Kidney capillary endothelial cell (primary cell): Measurements from ENCODE around the gene ZNF587B.
"Not testable (repeated sequence)": the region's sequence is repeated elsewhere in the genome, so short reads cannot be mapped to it uniquely, and the experiment has no call there.

Experiments used
- DNase-seq: peaks from one replicate; pipeline ENCODE4 v3.0.0-alpha.2; 2018; ENCODE audit warnings: low spot score

The ZNF587B gene

DNA sequence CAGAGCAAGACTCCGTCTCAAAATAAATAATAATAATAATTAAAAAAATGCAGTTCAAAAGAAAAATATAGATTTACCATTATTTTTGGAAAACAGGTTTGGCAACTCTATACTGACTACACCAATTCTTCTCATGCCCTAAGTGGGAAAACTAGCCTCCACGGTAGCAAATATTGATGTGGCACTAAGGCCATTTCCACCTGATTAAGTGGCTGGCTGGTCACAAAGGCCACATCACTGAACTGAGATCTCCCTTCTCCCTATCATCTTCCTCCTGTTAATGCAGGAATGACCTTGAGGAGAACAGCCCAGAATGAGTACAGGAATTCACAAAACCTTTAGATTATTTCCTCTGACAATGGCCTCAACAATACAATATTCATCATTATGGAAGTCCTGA is 40.1 kb downstream of the ZNF587B start:
- DNase-seq, result no peak

DNA sequence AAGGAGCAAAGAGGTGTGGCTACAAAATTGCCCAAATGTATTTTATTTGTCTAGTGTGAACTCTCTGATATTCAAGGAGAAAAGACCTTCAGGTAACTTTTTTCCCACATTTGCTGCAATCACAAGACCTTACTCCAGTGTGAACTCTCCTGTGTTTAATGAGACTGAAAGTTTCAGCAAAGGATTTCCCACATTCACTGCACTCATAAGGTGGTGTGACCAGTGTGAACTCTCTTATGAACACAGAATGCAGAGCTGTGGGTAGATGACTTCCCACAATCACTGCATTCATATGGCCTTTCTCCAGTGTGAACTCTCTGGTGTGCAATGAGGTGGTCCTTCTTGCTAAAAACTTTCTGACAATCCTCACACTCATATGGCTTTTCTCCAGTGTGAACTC is 42.4 kb downstream of the ZNF587B start:
- DNase-seq, result no peak

DNA sequence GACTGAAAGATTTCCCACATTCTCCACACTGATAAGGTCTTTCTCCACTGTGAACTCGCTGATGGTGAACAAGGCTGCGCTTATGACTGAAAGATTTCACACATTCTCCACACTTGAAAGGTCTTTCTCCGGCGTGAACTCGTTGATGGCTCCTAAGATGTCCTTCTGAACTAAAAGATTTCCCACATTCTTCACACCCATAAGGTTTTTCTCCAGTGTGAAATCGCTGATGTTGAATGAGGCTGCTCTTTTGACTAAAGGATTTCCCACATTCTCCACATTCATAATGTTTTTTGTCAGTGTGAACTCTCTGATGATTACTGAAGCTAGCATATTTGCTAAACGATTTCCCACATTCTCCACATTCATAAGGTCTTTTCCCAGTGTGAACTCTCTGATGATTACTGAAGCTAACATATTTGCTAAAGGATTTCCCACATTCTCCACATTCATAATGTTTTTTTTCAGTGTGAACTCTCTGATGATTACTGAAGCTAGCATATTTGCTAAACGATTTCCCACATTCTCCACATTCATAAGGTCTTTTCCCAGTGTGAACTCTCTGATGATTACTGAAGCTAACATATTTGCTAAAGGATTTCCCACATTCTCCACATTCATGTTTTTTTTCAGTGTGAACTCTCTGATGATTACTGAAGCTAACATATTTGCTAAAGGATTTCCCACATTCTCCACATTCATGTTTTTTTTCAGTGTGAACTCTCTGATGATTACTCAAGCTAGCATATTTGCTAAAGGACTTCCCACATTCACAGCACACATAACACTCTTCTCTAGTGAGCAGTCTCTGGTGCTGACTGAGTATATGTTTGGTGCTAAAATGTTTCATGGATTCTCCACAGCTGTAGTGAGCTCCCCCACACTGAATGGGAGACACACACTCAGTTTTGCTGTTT is 44.0 kb downstream of the ZNF587B start:
- DNase-seq, result not testable (repeated sequence)

GRCh38 chr19:57886046-57886445 is 55.9 kb downstream of the ZNF587B start:
- DNase-seq, result no peak

DNA sequence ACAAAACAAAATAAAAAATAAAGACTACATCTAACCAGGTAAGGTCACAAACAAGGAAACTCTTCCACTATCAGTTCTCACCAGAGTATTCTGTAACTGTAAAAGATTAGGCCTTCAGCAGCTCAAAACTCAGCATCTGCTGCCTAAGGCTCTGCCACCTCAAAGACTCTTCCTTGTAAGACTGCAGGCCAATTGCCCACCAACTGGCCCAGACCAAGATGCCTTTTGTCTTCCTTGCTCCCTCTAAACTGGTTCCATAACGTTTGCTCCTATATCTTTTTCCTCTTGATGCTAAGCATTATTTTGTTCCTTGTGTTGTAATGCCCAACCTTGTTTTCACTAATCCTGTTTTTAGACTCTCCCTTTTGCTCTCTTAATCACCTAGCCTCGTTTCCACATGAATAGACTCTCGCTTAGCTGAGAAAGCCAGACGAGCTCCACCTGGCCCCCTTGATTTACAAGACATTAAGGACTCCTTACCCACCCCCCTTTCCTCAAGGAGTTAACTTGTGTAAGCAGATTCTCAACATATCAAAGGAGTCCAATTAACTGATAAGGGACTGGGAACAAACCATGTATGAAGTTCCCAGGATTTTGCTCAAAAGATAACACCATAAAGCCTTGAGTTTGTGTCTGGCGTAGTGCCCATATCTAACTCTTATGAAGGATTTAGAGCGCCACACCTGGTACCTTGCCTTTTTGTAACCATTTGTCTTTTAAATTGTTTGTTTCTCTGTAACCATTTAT is 57.3 kb downstream of the ZNF587B start:
- no peak for DNase-seq

DNA sequence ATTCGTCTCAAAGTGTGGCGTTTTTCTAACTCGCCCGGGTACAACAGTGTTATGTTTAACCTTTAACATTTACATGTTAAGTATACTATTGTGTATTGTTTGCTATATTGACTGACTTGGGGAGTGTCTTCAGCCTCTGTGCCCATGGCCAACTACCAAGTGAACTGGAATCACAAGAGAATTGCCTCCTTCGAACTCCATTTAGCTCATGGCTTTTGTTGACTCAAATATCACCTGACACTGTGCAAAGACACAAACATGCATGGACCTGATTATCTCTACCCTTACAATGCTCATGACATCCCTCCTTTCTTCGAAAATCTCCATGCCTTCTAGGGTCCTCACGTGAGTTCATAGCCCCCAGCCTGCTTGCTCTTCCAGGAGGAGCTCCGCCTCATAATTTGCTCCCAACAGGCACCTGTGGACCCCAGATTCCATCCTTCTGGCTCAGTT is 58.0 kb downstream of the ZNF587B start:
- no peak for DNase-seq

- peak; percentile 62 for DNase-seq
Measured at GRCh38 chr19:57888560-57889231, 58.6 kb downstream of the ZNF587B start, which contains the start of gene ZNF814. Gene ZNF814 (minus strand): TSS chr19:57889037. CDS start chr19:57888802, 235 bp downstream.

GRCh38 chr19:57890706-57891105 is 60.6 kb downstream of the ZNF587B start:
- DNase-seq, result not testable (repeated sequence)
